Endothelial cell of umbilical vein (primary cell): ENCODE measurements around the gene POLD3. TPM values are rescaled to one million over a fixed set of nuclear protein-coding genes. Genes with fewer than 3 reads are reported as not detected.

Experiments
- BruUV-seq: library from RNA; stranded (reverse); fragments of 400-500 nt; replicated peaks from 2 replicates; lab custom pipeline; 2021; lab: Mats Ljungman, UMichigan
- CTCF ChIA-PET: fragments of 300-600, 350-600 bp; sonication (Branson Sonifier 250); formaldehyde crosslinking; loops from one replicate; lab custom pipeline; 2021; ENCODE audit warnings: antibody characterized with exemption, inconsistent platforms; lab: Charles Lee
- POLR2A ChIA-PET: fragments of 300-600, 350-600 bp; sonication (Branson Sonifier 250); formaldehyde crosslinking; loops from one replicate; lab custom pipeline; 2021; ENCODE audit warnings: antibody characterized with exemption, inconsistent platforms; lab: Charles Lee
- DNase-seq: peaks from one replicate; pipeline ENCODE4 v3.0.0-alpha.2; 2011; ENCODE audit warnings: low read depth, low spot score
- FAIRE-seq: peaks from 2 replicates; lab custom pipeline; 2011; peaks lifted over from hg19 to GRCh38; lab: Jason Lieb, UNC
- H2AFZ ChIP-seq: 2 replicates; pipeline ENCODE4 v1.6.0; 2012; ENCODE audit warnings: low read depth, low read length, control low read depth, inconsistent platforms
- H3K27ac ChIP-seq: 2 replicates; pipeline ENCODE4 v1.5.1; 2011; ENCODE audit warnings: low read depth, mild to moderate bottlenecking, control low read depth, low read length, moderate library complexity; ENCODE audit not compliant: insufficient read depth
- H3K27me3 ChIP-seq, 2 experiments: 2 replicates each; pipeline versions ENCODE4 v1.6.0 to v1.6.1; 2011; ENCODE audit warnings: low read length in 2 of 2, mixed read lengths in 1 of 2; ENCODE audit not compliant: control insufficient read depth in 2 of 2, insufficient read depth in 2 of 2
- H3K36me3 ChIP-seq, 2 experiments: 2 replicates in 1 of 2; 3 replicates in 1 of 2; pipeline ENCODE4 v1.5.1; 2011; ENCODE audit warnings: low read length in 2 of 2, mild to moderate bottlenecking in 1 of 2, moderate library complexity in 1 of 2; ENCODE audit not compliant: control insufficient read depth in 2 of 2, insufficient read depth in 2 of 2; ENCODE audit errors: extremely low read depth in 1 of 2
- H3K4me1 ChIP-seq: 3 replicates; pipeline ENCODE4 v1.5.1; 2011; ENCODE audit warnings: mild to moderate bottlenecking, low read length; ENCODE audit not compliant: control insufficient read depth, insufficient read depth; ENCODE audit errors: extremely low read depth
- H3K4me2 ChIP-seq: 2 replicates; pipeline ENCODE4 v1.6.1; 2011; ENCODE audit warnings: low read length, control low read depth, mixed read lengths; ENCODE audit not compliant: insufficient read depth
- H3K4me3 ChIP-seq, 3 experiments: fragments of 200-600 bp in 1 of 3; sonication (generic), shearing (Covaris generic) in 1 of 3; replicated peaks in 1 of 3; 2 replicates each; pipeline ENCODE4 v1.5.1; 2011 to 2016; ENCODE audit warnings: control low read depth in 3 of 3, low read length in 3 of 3, mild to moderate bottlenecking in 2 of 3, inconsistent platforms in 1 of 3, low read depth in 1 of 3, moderate library complexity in 1 of 3; ENCODE audit not compliant: insufficient read depth in 1 of 3
- H3K79me2 ChIP-seq: 2 replicates; pipeline ENCODE4 v1.6.0; 2012; ENCODE audit warnings: low read length, inconsistent platforms; ENCODE audit not compliant: control insufficient read depth, insufficient read depth
- H3K9ac ChIP-seq: replicated peaks from 2 replicates; pipeline ENCODE3; 2011; ENCODE audit warnings: low read length, control low read depth; ENCODE audit not compliant: insufficient read depth; ENCODE audit errors: extremely low read depth
- H3K9me1 ChIP-seq: replicated peaks from 3 replicates; pipeline ENCODE4 v1.6.0; 2011; ENCODE audit warnings: mild to moderate bottlenecking, low read length; ENCODE audit not compliant: control insufficient read depth, insufficient read depth; ENCODE audit errors: extremely low read depth
- H3K9me3 ChIP-seq: replicated peaks from 2 replicates; pipeline ENCODE4 v1.5.1; 2012; ENCODE audit warnings: low read length, inconsistent platforms; ENCODE audit not compliant: control insufficient read depth, insufficient read depth
- H4K20me1 ChIP-seq: replicated peaks from 2 replicates; pipeline ENCODE3; 2011; ENCODE audit warnings: mild to moderate bottlenecking, low read length; ENCODE audit not compliant: control insufficient read depth, insufficient read depth; ENCODE audit errors: extremely low read depth
- CTCF ChIP-seq, 2 donors: IDR thresholded peaks; 1 replicate in 1 of 2; 2 replicates in 1 of 2; pipeline ENCODE4 v1.5.1; 2011; ENCODE audit warnings: low read length in 2 of 2, mild to moderate bottlenecking in 2 of 2, moderate library complexity in 2 of 2, control low read depth in 1 of 2, inconsistent platforms in 1 of 2, low read depth in 1 of 2; ENCODE audit not compliant: insufficient read depth in 1 of 2; ENCODE audit errors: extremely low read depth in 1 of 2
- EZH2 ChIP-seq: IDR thresholded peaks from 2 replicates; pipeline ENCODE4 v1.6.1; 2012; ENCODE audit warnings: borderline replicate concordance, low read depth, mild to moderate bottlenecking, moderate library complexity, low read length, inconsistent platforms; ENCODE audit not compliant: severe bottlenecking
- FOS ChIP-seq: IDR thresholded peaks from 2 replicates; pipeline ENCODE4 v1.6.1; 2011; ENCODE audit warnings: mild to moderate bottlenecking, low read length, moderate library complexity, borderline replicate concordance; ENCODE audit not compliant: insufficient read depth
- GATA2 ChIP-seq: IDR thresholded peaks from 2 replicates; pipeline ENCODE4 v1.7.0; 2011; ENCODE audit warnings: low read depth, mild to moderate bottlenecking, moderate library complexity, mixed read lengths, low read length; ENCODE audit not compliant: insufficient read length, insufficient read depth
- JUN ChIP-seq: IDR thresholded peaks from 2 replicates; pipeline ENCODE4 v1.6.1; 2011; ENCODE audit warnings: borderline replicate concordance, low read depth; ENCODE audit not compliant: insufficient read length, insufficient read depth
- MAX ChIP-seq: IDR thresholded peaks from 2 replicates; pipeline ENCODE4 v1.6.1; 2011; ENCODE audit not compliant: insufficient read depth, insufficient read length
- MYC ChIP-seq: IDR thresholded peaks from one replicate; pipeline ENCODE4 v1.6.1; 2011; ENCODE audit warnings: mild to moderate bottlenecking, low read depth, low read length
- POLR2A ChIP-seq: IDR thresholded peaks from 2 replicates; pipeline ENCODE4 v1.6.1; 2012; ENCODE audit warnings: low read depth, mild to moderate bottlenecking, control low read depth, low read length
- POLR2AphosphoS5 ChIP-seq: IDR thresholded peaks from 2 replicates; pipeline ENCODE4 v1.6.1; 2012; ENCODE audit warnings: low read depth, mild to moderate bottlenecking, control low read depth, low read length, moderate library complexity; ENCODE audit not compliant: insufficient read depth
- dilution Hi-C: fragments of 300-500 bp; cut with MboI; formaldehyde crosslinking; loops from one replicate; pipeline ENCODE4 v1.15.0; 2019; ENCODE audit warnings: low sequenced_read_pairs; ENCODE audit not compliant: extremely low pct_ligation_motif_present
- intact Hi-C: fragments of 100-400 bp; cut with micrococcal nuclease; formaldehyde crosslinking; loops from one replicate; pipeline ENCODE4 v1.10.0; 2022
- polyA plus RNA-seq, 4 experiments: library from polyadenylated mRNA; depleted of rRNA in 3 of 4; stranded (reverse) in 3 of 4; unstranded in 1 of 4; fragments of >200 nt; gene quantifications; 2 replicates each; pipeline versions ENCODE4 v1.2.1 to v1.2.3, GENCODE V29; 2011 to 2012; ENCODE audit warnings: missing spikeins in 1 of 4
- total RNA-seq: library from RNA; stranded (reverse); gene quantifications from 2 replicates; pipeline ENCODE4 v1.2.3, GENCODE V29; 2021

The POLD3 gene
- total and polyA plus RNA-seq, 2 donors (not counting 3 experiments of a cell fraction or from before 2014, with no cell fraction given): 8.9 to 25.2 TPM

GRCh38 chr11:74641289-74641688, 48.9 kb downstream of the POLD3 start:
- FAIRE-seq: no peak
- H3K4me2 ChIP-seq: no peak overlapping the region
- no peak for DNase-seq
- no peak overlapping the region for H3K9ac ChIP-seq
- H3K9me3 ChIP-seq: no peaks in the 10 kb centered on the region
- H3K4me1 ChIP-seq: peaks cover 13% of the 10 kb centered on the region
- no peak for TF ChIP-seq JUN
- TF ChIP-seq EZH2: no peak
- TF ChIP-seq GATA2: no peak
- no peak for TF ChIP-seq POLR2A
- no peak for TF ChIP-seq MYC
- no peak for TF ChIP-seq POLR2AphosphoS5
- TF ChIP-seq FOS: no peak
- no peak for TF ChIP-seq MAX
- no peak for TF ChIP-seq CTCF (IDR thresholded peaks at IDR 0.05; ENCODE audit: extremely low read depth in 1 of 2, insufficient read depth in 1 of 2, low read depth in 1 of 2, low read length in 2 of 2)
- BruUV-seq: no TSS peak
- no peaks in the 10 kb centered on the region for H3K79me2 ChIP-seq
- no peak overlapping the region for H3K27ac ChIP-seq
- H2AFZ ChIP-seq: no peak overlapping the region
- H3K36me3 ChIP-seq: peaks cover 0 to 7% of the 10 kb centered on the region in 2 experiments
- H3K4me3 ChIP-seq: no peak overlapping the region
- intact Hi-C loops (no loop called here), dilution Hi-C loops (no loop called here)
- H3K27me3 ChIP-seq: no peaks in the 10 kb centered on the region
- H3K9me1 ChIP-seq: no peaks in the 10 kb centered on the region
- ChIA-PET CTCF (interaction anchor here (1.0 kb wide), 1 partner anchor 98 kb away, joined by 3 read pairs; no protein-coding TSS in a partner anchor), POLR2A (no interaction called here)
- H4K20me1 ChIP-seq: no peaks in the 10 kb centered on the region
